ENCODE measurements around the gene UTP20.

UTP20 gene

GRCh38 chr12:101323255-101323654 lies 43.4 kb downstream of the UTP20 start:
- Histone ChIP-seq H3K27ac (ENCODE audit: extremely low read depth, low read depth, low read length) (no peak overlapping the region), H3K4me1 (ENCODE audit: control insufficient read depth, insufficient read depth, low read length) (no peaks in the 10 kb centered on the region), H3K9me3 (ENCODE audit: control insufficient read depth, insufficient read depth, low read depth, low read length) (no peaks in the 10 kb centered on the region), H3K4me3 (ENCODE audit: low read depth, low read length) (no peak overlapping the region), H3K36me3 (ENCODE audit: control insufficient read depth in 2 of 2, insufficient read depth in 1 of 2, low read length in 2 of 2) (peaks cover 6 to 35% of the 10 kb centered on the region in 2 experiments; a peak in 2 of 3 replicates)
- CTCF ChIA-PET, result interaction anchor here (0.6 to 1.8 kb wide), 21 partner anchors 9 to 1248 kb away, joined by 3 to 12 read pairs (median 3); partner anchors contain the start of genes SPIC and UTP20
- POLR2A ChIA-PET, result no interaction called here
- TF ChIP-seq TSHZ1 (tag by site-specific recombination; IDR thresholded peaks at IDR 0.05; ENCODE audit: borderline replicate concordance), result no peak
- TF ChIP-seq ZNF354C (tag by site-specific recombination; IDR thresholded peaks at IDR 0.05; ENCODE audit: borderline replicate concordance, low read depth), result no peak
- TF ChIP-seq ELK4 (IDR thresholded peaks at IDR 0.05; ENCODE audit: borderline replicate concordance, low read depth, low read length), result no peak
- no peak for TF ChIP-seq ZNF521 (tag by site-specific recombination; IDR thresholded peaks at IDR 0.05)
- TF ChIP-seq ZNF645 (tag by site-specific recombination; IDR thresholded peaks at IDR 0.05), result no peak
- TF ChIP-seq WT1 (tag by site-specific recombination; IDR thresholded peaks at IDR 0.05), result no peak
- no peak for TF ChIP-seq ZBTB26 (tag by site-specific recombination; optimal IDR thresholded peaks at IDR 0.05)
- no peak for TF ChIP-seq ZNF366 (tag by site-specific recombination; conservative IDR thresholded peaks at IDR 0.05)

- no peak for TF ChIP-seq ZNF146 (tag by site-specific recombination; IDR thresholded peaks at IDR 0.05)
- TF ChIP-seq ZFP69B (tag by site-specific recombination; IDR thresholded peaks at IDR 0.05), result no peak
- no peak for TF ChIP-seq TCF7L2 (IDR thresholded peaks at IDR 0.05; ENCODE audit: borderline replicate concordance, low read depth, low read length)
- no peak for TF ChIP-seq ZNF623 (tag by site-specific recombination; IDR thresholded peaks at IDR 0.05)
- TF ChIP-seq TRIM28 (IDR thresholded peaks at IDR 0.05; ENCODE audit: borderline replicate concordance, low read length), result no peak
- no peak for TF ChIP-seq ZNF692 (tag by site-specific recombination; IDR thresholded peaks at IDR 0.05)
- no peak for TF ChIP-seq PRDM1 (tag by site-specific recombination; IDR thresholded peaks at IDR 0.05)
- no peak for TF ChIP-seq PATZ1 (tag by site-specific recombination; IDR thresholded peaks at IDR 0.05)
- no peak for TF ChIP-seq ZNF544 (tag by site-specific recombination; IDR thresholded peaks at IDR 0.05)
- TF ChIP-seq SP2 (tag by site-specific recombination; IDR thresholded peaks at IDR 0.05), result no peak
- no peak for TF ChIP-seq ZNF221 (tag by site-specific recombination; IDR thresholded peaks at IDR 0.05; ENCODE audit: borderline replicate concordance)
- no peak for TF ChIP-seq ZNF416 (tag by site-specific recombination; IDR thresholded peaks at IDR 0.05)
- TF ChIP-seq ZNF48 (tag by site-specific recombination; IDR thresholded peaks at IDR 0.05), result no peak
- TF ChIP-seq ZXDB (tag by site-specific recombination; IDR thresholded peaks at IDR 0.05), result no peak
- no peak for TF ChIP-seq SCRT2 (tag by site-specific recombination; IDR thresholded peaks at IDR 0.05)
- TF ChIP-seq ZNF121 (tag by site-specific recombination; IDR thresholded peaks at IDR 0.05), result no peak
- no peak for TF ChIP-seq ZNF701 (tag by site-specific recombination; IDR thresholded peaks at IDR 0.05)
- no peak overlapping the region for H3K4me3 ChIP-seq (ENCODE audit: low read depth, low read length)
- H3K36me3 ChIP-seq (ENCODE audit: control insufficient read depth in 2 of 2, insufficient read depth in 1 of 2, low read length in 2 of 2), result peaks cover 16 to 49% of the 10 kb centered on the region in 2 experiments
- no peaks in the 10 kb centered on the region for H3K9me3 ChIP-seq (ENCODE audit: control insufficient read depth, insufficient read depth, low read depth, low read length)
- CTCF ChIA-PET, result interaction anchor here (0.9 kb wide), 1 partner anchor 153 kb away, joined by 5 read pairs; no protein-coding TSS in a partner anchor
- POLR2A ChIA-PET, result no interaction called here
- no peaks in the 10 kb centered on the region for H3K4me1 ChIP-seq (ENCODE audit: control insufficient read depth, insufficient read depth, low read length)
- no peak overlapping the region for H3K27ac ChIP-seq (ENCODE audit: extremely low read depth, low read depth, low read length)
These were observed 45.7 kb downstream of the UTP20 start for GRCh38 chr12:101325590-101325989.

All from HEK293 (cell line).